ENCODE results near the gene MRTO4.

DNA sequence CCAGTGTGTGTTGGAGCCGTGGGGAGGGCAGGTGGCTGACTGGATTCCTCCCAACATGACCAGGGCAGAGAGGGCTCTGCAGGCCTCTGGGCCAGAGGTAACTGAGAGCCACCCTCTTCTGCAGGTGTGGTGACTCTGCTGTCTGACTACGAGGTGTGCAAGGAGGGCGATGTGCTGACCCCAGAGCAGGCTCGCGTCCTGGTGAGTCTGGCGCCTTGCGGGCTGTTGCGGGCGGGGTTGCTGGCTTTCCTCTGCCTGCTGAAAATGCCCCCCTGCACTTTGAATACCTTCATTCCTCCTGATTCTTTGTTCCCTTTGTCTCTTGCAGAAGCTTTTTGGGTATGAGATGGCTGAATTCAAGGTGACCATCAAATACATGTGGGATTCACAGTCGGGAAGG lies 6.7 kb downstream of the MRTO4 start:
- TF ChIP-seq, protein P1, sequence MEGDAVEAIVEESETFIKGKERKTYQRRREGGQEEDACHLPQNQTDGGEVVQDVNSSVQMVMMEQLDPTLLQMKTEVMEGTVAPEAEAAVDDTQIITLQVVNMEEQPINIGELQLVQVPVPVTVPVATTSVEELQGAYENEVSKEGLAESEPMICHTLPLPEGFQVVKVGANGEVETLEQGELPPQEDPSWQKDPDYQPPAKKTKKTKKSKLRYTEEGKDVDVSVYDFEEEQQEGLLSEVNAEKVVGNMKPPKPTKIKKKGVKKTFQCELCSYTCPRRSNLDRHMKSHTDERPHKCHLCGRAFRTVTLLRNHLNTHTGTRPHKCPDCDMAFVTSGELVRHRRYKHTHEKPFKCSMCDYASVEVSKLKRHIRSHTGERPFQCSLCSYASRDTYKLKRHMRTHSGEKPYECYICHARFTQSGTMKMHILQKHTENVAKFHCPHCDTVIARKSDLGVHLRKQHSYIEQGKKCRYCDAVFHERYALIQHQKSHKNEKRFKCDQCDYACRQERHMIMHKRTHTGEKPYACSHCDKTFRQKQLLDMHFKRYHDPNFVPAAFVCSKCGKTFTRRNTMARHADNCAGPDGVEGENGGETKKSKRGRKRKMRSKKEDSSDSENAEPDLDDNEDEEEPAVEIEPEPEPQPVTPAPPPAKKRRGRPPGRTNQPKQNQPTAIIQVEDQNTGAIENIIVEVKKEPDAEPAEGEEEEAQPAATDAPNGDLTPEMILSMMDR (conservative IDR thresholded peaks at IDR 0.05; ENCODE audit: low read length), result no peak
- TF ChIP-seq EZH2phosphoT487 (IDR thresholded peaks at IDR 0.05; ENCODE audit: borderline replicate concordance, low read depth, low read length), result no peak
